HL-60 (cell line): Measurements from ENCODE around the gene CKLF.
"Not testable (repeated sequence)": the region's sequence is repeated elsewhere in the genome, so short reads cannot be mapped to it uniquely, and the experiment has no call there.

Source experiments
- DNase-seq, 2 experiments: peaks; one replicate each; pipeline ENCODE4 v3.0.0-alpha.2; 2010 to 2020; ENCODE audit warnings: low read depth in 1 of 2, low spot score in 1 of 2
- H3K27ac ChIP-seq: fragments of 250-450 bp; sonication (Bioruptor Pico); replicated peaks from 2 replicates; pipeline ENCODE4 v1.5.1; 2020; ENCODE audit warnings: mild to moderate bottlenecking, moderate library complexity
- H3K27me3 ChIP-seq: fragments of 250-450 bp; sonication (Bioruptor Pico); 2 replicates; pipeline ENCODE4 v1.5.1; 2021; ENCODE audit warnings: mild to moderate bottlenecking, moderate library complexity; ENCODE audit not compliant: insufficient read depth, poor library complexity, severe bottlenecking
- H3K4me3 ChIP-seq: replicated peaks from 2 replicates; pipeline ENCODE4 v1.5.1; 2011; ENCODE audit warnings: mild to moderate bottlenecking, control low read depth, low read length; ENCODE audit not compliant: insufficient read depth
- GABPA ChIP-seq: IDR thresholded peaks from 2 replicates; pipeline ENCODE4 v1.6.1; 2012; ENCODE audit warnings: low read depth
- POLR2AphosphoS5 ChIP-seq: IDR thresholded peaks from 2 replicates; pipeline ENCODE4 v1.6.1; 2012; ENCODE audit warnings: low read depth
- SPI1 ChIP-seq: IDR thresholded peaks from 2 replicates; pipeline ENCODE4 v1.6.1; 2012; ENCODE audit warnings: low read depth, mild to moderate bottlenecking, borderline replicate concordance
- TF ChIP-seq, protein P1 (sequence below): IDR thresholded peaks from one replicate; pipeline ENCODE4 v1.5.1; 2011; ENCODE audit warnings: low read length, control low read depth, inconsistent platforms; ENCODE audit not compliant: insufficient read depth
- TF ChIP-seq, protein P2 (sequence below): IDR thresholded peaks from 2 replicates; pipeline ENCODE4 v1.6.1; 2012; ENCODE audit warnings: low read depth; ENCODE audit not compliant: insufficient replicate concordance

The CKLF gene

DNA sequence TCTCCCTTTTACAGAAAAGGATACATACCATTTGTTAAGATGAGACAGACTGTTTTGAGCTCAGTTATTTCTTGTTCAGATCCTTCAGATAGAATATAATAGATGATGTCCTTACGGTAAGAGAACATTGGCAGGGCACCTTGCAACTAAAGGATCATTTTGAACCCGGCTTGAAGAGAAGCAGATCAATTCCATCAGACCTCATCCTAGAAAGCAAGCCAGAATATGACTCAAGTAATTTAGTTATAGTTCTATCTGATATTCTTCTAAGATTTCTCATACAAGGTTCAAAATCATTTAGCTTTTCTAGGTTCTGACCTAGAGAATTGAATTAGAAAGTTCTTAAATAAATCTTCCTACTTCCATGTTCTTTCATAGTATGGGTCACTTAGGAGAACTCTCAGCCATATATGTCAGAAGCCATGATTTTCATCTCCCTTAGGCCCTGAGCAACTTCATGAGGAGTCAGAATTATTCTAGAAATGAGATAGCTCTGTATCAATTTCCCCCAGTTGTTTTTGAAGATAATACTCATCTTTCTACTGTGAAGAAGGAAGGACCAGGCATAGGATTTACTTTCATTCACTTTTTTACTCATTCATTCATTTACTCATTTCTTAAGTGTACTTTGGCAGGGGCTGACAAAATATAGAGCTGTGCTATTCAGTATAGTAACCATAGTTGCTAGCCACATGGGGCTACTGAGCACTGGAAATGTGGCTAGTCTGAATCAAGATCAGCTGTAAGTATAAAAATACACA, 11.4 kb downstream of the CKLF start:
- no peak for DNase-seq
- no peaks in the 10 kb centered on the region for H3K27me3 ChIP-seq
- peak overlapping the region; percentile 51 for H3K27ac ChIP-seq
- H3K4me3 ChIP-seq, result no peak overlapping the region
- no peak for TF ChIP-seq POLR2AphosphoS5
- no peak for TF ChIP-seq GABPA
- TF ChIP-seq, protein P1, sequence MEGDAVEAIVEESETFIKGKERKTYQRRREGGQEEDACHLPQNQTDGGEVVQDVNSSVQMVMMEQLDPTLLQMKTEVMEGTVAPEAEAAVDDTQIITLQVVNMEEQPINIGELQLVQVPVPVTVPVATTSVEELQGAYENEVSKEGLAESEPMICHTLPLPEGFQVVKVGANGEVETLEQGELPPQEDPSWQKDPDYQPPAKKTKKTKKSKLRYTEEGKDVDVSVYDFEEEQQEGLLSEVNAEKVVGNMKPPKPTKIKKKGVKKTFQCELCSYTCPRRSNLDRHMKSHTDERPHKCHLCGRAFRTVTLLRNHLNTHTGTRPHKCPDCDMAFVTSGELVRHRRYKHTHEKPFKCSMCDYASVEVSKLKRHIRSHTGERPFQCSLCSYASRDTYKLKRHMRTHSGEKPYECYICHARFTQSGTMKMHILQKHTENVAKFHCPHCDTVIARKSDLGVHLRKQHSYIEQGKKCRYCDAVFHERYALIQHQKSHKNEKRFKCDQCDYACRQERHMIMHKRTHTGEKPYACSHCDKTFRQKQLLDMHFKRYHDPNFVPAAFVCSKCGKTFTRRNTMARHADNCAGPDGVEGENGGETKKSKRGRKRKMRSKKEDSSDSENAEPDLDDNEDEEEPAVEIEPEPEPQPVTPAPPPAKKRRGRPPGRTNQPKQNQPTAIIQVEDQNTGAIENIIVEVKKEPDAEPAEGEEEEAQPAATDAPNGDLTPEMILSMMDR, result no peak
- TF ChIP-seq, protein P2, sequence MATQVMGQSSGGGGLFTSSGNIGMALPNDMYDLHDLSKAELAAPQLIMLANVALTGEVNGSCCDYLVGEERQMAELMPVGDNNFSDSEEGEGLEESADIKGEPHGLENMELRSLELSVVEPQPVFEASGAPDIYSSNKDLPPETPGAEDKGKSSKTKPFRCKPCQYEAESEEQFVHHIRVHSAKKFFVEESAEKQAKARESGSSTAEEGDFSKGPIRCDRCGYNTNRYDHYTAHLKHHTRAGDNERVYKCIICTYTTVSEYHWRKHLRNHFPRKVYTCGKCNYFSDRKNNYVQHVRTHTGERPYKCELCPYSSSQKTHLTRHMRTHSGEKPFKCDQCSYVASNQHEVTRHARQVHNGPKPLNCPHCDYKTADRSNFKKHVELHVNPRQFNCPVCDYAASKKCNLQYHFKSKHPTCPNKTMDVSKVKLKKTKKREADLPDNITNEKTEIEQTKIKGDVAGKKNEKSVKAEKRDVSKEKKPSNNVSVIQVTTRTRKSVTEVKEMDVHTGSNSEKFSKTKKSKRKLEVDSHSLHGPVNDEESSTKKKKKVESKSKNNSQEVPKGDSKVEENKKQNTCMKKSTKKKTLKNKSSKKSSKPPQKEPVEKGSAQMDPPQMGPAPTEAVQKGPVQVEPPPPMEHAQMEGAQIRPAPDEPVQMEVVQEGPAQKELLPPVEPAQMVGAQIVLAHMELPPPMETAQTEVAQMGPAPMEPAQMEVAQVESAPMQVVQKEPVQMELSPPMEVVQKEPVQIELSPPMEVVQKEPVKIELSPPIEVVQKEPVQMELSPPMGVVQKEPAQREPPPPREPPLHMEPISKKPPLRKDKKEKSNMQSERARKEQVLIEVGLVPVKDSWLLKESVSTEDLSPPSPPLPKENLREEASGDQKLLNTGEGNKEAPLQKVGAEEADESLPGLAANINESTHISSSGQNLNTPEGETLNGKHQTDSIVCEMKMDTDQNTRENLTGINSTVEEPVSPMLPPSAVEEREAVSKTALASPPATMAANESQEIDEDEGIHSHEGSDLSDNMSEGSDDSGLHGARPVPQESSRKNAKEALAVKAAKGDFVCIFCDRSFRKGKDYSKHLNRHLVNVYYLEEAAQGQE, result no peak
- no peak for TF ChIP-seq SPI1

DNA sequence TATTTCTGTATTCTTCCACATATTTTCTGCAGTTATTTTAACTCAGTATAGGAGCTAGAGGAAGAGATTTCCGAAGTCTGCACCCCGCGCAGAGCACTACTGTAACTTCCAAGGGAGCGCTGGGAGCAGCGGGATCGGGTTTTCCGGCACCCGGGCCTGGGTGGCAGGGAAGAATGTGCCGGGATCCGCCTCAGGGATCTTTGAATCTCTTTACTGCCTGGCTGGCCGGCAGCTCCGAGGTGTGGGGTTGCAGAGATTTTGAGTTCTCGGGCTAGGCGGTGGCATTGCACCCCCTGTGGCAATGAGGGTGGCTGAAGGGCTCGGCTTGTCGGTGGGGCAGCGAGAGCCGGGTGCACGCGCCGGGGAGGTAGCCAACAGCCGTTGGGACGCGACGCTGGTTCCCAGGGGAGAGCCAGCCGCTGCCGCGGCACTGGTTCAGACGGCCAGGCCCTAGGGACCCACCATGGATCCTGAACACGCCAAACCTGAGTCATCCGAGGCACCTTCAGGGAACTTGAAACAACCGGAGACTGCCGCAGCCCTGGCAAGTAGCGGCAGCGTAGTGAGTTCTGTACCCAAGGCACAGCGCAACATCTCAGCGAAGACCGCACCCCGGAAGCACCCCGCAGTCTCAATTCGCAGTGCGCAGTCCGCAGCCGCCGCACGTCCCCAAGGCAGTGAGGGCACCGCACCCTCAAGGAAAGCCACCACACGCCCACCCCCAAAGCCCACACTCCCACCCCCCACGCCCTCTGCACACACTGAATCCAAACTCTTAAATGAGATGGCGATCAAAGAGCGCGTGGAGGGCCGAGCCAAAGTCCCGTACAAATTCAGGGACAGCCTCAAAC, 13.9 kb downstream of the CKLF start, which contains the start of gene CMTM1:
Gene CMTM1, plus strand, starts transcription at position 389 of the 851 bp plus-strand sequence. Its CDS starts 75 bp downstream, at position 464.
- TF ChIP-seq, protein P1, result no peak
- TF ChIP-seq SPI1 (no peak), GABPA (no peak), POLR2AphosphoS5 (no peak)
- TF ChIP-seq, protein P2, result no peak
- H3K27ac ChIP-seq, result no peak within 1 kb of the TSS
- no peaks in the 10 kb centered on the region for H3K27me3 ChIP-seq
- no peak within 1 kb of the TSS for H3K4me3 ChIP-seq
- no peak for DNase-seq

DNA sequence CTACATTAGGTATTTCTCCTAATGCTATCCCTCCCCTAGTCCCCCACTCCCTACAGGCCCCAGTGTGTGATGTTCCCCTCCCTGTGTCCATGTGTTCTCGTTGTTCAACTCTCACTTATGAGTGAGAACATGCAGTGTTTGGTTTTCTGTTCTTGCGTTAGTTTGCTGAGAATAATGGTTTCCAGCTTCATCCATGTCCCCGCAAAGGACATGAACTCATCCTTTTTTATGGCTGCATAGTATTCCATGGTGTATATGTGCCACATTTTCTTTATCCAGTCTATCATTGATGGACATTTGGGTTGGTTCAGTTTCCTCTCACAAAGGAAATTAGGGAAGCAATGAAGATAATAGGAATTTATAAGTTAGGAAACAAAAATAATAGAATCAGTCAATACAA, 14.9 kb downstream of the CKLF start:
- not testable (repeated sequence) for H3K4me3 ChIP-seq, H3K27ac ChIP-seq, H3K27me3 ChIP-seq, DNase-seq

DNA sequence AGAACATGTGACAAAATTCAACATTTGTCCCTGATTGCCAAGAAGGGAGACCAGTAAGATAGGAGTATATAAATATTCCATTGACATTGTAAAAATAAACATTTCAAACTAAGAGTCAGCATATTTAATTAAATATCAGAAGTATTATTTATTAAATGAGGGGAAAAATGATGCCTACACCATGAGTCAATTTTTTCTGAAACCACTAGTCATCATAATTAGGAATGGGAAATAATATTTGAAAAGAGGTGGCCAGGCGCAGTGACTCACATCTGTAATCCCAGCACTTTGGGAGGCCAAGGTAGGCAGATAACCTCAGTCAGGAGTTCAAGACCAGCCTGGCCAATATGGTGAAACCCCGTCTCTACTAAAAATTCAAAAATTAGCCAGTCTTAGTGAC, 16.0 kb downstream of the CKLF start:
- no peak for DNase-seq
- Histone ChIP-seq H3K27ac (no peak overlapping the region), H3K27me3 (no peaks in the 10 kb centered on the region), H3K4me3 (no peak overlapping the region)
- TF ChIP-seq, protein P1, result no peak
- TF ChIP-seq GABPA (no peak), POLR2AphosphoS5 (no peak), SPI1 (no peak)
- TF ChIP-seq, protein P2, result no peak
